Measurements from ENCODE around the gene SCYGR1.

DNA sequence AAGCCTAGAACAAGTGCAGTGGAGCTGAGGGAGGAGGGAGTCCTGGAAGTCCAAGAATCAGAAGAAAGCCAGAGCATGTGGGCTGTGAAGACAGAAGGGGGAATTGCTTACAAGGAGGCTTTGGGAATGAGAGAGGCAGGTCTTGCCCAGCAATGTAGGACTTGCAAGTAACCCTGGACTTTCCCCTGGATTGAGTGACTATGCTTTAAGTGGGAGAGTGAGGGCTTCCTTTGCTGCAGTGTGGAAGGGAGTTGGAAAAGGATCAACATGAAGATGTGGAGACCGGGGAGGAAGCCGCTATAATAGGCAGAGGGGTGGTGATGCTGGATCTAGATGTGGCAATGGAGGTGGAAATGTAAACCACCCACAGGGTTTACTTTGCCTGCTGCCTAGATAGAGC lies 13.8 kb upstream of the SCYGR1 start:
- TF ChIP-seq CTCF (IDR thresholded peaks at IDR 0.05) = no peak
- no peak for TF ChIP-seq POLR2A (IDR thresholded peaks at IDR 0.05)

All from thyroid gland (tissue), 4 donors.